NCI-H1436 (cell line): Measurements from ENCODE around the gene SERPINH1.

Source experiments
- DNase-seq: peaks from one replicate; lab custom pipeline; 2025; lab: John Stamatoyannopoulos, UW

The SERPINH1 gene

DNA sequence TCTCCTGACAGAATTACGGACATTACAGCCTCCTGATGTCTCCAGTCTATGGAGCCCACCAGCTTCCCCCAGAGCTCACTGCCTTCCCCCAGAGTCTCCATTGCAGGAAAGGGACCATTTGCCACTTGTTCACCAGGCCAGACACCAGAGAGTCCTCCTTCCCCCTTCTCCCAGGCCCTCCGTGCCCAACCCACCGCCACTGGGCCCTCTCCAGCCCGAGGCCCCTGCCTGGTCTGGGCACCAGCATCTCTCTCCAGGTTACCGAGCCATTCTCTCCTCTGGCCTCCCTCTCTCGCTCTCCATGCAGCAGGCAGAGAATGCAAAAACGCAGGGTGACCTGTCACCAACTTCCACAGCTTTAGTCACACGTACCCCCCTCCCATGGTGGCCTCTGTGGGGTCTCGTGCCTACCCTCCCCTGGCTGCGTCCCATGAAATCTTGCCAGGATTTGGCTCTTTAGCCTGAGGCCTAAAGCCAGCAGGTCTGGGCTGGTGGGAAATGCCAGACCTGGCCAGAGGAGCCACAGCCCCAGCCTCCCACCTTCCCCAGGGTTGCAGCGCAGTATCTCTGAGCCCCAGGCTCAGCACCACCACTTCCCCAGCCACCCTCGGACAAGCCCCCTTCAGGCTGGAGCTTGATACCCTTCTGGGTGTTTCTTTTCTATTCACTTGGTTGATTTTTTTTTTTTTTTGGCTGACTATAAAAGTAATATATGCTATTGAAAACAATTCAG, 6.8 kb upstream of the SERPINH1 start:
- no peak for DNase-seq

DNA sequence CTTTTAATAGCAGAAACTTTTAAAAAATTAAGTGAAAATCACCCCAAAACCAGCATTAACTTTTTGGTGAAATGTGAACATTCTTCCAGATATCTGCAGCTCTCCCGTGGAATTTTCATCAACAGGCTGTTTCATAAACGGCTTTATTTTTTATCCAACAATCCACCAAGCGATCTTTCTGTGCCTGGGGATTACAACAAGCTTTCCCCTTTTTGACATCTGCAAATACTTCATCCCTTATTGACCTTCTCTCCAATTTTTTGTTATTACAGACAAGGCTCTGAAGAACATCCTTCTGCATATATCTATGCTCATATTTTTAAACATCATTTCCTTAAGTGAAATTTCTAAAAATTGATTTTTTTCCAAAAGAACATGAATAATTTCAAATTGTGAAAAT, 5.8 kb upstream of the SERPINH1 start:
- no peak for DNase-seq

DNA sequence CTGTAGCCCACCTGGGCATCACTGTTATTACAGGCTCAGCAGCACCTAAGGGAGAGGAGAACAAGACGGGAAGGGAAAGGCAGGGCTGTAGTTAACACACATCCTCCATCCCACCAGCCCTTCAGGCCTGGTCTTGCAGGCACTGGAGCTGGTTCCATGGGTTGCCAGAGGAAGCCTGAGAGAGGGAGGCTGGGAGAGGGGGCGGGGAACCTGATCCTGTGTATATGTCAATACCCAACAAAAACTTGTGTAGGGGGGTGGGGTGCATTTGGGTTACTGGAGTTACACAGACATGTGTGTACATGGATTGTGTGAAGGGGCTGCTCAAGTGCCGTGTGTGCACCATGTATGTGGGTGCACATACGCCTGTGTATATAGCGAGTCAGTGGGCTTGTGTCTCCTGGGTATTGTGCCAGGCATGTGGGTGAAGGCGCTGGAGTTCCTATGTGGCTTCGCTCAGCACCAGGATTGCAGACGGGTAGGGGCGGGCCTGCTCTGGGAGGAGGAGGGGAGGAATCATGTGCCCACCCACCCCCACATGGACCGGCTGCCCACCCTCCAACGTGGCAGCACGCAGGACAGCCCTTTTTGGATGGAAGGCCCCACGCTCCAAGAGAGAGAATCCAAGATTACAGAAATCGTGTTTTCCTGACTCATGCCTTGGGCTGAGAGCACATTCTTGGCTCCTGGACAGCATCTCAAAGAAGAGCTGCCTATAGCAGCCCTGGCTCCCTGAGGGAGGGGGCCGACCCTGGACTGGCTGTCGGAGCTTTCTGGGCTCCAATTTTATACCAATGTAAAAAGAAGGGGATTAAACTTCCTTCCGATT, 4.2 kb upstream of the SERPINH1 start:
- DNase-seq: no peak

DNA sequence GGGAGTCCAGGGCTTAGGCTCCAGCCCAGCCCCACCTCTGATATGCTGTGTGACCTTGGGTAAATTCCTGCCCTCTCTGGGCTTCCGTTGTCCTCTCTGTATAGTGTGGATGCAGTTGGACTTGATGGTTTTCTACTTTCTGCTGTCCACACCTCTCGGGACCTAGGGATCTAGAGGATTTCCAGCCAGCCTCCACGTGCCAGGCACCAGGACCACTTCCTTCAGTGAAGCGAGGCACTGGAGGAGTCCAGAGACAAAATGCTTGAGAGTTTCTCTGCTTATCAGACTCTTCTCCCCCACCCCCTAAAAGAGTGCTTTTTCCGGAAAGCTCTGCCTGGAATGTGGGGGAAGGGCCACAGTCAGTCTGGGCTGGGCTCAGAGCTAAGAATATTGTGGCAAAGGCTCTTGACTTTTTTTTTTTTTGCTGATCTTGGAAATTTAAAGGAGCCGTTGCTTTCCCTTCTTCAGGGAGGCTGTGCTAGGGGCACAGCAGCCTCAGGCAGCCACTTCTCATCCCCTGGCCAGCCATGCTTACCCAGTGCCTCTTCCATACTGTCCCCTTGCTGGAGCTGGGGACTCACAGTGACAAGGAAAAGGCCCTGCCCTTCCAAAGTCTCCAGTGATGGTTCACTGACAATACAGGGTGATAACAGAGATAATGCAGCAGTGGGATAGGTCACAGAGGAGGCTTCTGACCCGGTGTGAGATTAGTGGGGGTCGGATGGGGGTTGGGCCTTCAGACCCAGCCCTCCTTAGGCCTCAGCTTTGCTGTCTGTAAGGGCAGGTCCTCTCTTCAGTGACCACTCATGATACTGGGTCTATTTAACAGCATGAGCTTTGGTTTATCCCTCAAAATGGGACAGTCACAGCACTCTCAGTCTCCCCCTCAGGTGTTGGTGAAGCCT, 2.9 kb upstream of the SERPINH1 start:
- DNase-seq: no peak

DNA sequence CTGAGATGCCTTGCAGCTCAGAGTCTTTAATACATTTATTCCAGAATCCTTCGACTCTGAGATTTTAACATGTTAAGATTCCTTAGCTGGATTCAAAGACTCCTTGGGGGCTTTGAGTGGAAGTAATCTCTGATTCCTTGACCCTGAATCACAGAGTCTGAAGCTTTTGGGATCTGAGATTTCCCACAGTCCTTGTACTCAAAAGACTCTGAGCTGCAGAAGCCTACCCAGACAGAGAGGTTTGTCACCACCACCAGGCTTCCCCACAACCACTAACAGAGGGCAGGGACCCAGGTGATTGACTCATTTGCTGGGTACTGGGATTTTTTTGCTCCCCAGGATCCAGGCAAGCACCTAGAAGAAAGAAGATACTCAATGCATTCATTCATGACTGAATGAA, 1.4 kb upstream of the SERPINH1 start:
- no peak for DNase-seq

DNA sequence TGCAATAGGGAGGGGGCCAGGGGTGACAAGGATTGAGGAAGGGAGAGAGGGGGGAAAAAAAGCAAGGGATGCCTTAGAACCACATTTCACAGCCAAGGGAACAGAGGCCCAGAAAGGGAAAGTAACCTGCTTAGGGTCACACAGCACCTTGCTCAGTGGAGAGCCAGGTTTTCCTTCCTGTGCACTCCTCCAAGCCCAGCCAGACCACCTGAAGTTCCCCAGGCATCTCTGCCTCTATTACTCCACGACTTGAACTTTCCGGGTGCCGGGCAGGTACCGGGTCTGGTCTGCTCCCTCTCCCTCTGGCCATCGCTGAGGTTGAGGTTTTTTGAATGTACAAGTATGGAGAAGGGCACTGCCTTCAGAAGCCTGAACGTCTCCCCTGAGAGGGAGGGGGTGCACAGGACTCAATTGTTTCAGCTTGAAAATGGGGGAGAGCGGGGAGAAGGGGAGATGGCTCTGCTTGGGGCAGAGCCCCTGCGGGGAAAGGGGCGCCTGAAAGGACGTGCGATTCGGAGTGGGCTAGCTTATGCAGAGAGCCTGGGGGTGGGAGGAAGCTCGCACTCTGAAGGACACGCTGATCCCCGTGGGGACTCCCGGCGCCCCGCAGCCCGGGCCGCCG, 516 bp upstream of the SERPINH1 start:
- DNase-seq: no peak

DNA sequence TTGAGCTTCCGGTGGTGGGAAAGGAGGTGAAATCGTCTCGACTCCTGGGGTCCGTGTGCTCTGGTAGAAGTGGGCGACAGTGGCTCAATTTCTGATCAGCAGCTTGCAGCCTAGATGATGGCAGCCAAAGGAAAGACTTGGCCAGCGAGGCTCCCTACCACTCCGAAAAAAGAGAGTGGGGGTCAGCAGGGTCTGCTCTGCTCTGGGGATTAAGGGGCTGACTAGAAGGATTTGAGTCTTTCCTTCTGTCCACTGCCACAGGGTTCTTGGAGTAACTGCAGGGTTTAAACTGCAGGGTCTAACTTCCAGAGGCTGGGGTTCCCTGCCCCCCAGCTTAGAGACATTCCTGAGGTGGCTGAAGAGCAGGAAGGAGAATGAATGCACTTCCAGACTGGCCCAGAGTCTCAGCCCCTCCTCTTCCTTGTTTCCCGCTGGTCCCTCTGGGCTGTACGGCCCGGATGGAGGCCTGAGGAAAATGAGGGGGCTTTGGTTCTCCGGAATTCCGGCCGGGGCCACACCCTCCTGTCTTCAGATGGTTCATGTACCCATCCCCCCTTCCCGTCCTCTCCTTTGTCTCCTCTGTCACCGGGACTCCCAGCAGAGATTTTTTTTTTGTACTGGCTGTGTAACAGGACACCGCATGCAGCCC, 907 bp downstream of the SERPINH1 start:
- no peak for DNase-seq

DNA sequence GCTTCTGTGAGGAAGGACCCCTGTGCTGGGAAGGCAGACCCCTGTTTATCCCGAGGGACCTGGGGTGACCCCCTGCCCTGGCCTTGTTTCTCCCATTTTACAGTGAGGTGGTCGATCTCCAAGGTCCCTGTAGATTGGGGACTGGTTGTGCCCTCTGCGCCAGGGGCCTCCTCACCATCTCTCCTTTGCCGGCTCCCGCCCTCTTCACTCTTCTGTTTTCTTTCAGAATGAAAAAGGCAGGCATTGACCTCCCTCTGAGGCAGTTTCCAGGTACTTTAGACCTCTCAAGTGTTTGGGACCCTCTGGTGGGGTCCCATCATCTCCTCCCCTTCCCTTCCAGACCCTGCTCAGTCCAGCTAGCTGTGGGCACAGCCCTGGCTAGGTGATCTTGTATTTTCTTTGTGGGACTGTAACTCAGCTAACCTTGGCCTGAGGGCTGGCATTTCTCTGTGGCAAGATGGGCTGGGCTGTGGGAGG, 1.5 kb downstream of the SERPINH1 start:
- no peak for DNase-seq

DNA sequence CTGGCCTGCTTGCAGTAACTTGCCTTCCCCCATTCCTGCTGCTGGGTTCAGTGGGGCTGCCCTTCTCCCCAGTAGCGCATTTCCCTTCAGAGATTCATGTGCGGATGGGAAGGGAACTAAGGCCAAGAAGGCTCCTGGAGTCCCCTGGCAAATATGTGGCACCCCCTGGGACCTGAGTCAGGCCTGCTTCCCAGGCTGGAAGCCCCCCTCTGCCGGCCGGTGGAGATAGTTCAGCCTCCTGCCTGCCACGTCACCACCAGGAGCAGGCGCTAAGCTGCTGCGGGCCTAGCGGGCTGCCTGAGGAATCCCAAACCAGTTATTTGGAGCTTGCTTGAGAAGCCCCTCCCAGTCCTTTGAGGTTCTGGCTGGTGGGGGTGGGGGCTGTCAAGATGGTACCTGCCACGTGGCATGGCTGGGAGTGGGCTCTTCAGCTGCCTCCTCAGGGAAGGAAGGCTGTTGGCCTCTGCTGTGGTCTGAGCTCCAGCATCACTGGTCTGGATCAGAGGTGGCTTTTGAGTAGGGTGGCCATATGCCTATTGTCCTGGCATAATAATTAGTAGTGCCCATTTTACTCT, 2.0 kb downstream of the SERPINH1 start:
- no peak for DNase-seq

DNA sequence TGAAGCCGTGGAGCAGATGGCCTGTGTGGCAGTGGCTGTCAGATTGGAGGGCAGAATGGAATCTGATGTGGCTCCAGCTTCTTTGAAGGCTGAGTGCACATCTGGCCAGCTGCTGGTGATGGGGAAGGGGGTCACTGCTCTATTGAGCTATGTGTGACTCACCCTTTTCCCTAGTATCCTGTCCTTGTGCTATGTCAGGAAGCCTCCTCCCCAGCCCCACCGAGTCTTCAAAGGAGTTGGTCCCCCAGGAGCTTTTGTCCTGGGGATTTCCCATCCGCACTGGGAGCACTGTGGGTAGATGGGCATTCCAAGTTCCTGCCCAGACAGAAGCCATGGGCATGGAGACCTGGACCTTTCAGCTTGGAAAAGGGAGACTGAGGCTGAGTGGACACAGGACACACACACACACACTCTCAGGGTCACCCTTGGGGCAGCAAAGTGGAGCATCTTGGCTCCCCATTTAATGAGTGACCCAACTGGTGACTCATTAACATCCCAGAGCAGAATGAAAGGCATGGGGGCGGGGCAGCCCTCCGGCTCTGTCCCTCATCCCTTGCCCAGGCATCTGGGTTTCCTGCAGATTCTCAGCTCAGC, 3.3 kb downstream of the SERPINH1 start:
- no peak for DNase-seq

DNA sequence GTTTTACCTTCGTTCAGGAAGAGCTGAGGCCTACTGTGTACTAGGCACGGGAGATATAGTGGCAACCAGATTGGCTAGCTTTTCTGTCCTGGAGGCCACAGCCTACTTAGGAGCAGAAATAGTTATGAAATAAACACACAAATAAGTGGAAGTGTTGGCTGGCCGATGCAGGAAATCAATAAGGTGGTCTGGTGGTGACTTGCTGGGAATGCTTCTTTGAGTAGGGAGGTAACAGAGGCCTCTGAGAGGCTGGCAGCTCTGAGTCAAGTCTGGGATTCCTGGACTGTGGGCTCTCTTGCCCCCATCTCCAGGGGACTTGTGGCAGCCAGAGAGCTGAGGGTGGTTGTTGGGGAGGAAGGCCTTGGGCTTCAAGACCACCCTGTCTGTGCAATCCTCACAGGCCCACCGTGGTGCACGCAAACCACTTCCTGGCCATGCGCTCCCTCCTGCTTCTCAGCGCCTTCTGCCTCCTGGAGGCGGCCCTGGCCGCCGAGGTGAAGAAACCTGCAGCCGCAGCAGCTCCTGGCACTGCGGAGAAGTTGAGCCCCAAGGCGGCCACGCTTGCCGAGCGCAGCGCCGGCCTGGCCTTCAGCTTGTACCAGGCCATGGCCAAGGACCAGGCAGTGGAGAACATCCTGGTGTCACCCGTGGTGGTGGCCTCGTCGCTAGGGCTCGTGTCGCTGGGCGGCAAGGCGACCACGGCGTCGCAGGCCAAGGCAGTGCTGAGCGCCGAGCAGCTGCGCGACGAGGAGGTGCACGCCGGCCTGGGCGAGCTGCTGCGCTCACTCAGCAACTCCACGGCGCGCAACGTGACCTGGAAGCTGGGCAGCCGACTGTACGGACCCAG, 4.1 kb downstream of the SERPINH1 start:
- DNase-seq: no peak

DNA sequence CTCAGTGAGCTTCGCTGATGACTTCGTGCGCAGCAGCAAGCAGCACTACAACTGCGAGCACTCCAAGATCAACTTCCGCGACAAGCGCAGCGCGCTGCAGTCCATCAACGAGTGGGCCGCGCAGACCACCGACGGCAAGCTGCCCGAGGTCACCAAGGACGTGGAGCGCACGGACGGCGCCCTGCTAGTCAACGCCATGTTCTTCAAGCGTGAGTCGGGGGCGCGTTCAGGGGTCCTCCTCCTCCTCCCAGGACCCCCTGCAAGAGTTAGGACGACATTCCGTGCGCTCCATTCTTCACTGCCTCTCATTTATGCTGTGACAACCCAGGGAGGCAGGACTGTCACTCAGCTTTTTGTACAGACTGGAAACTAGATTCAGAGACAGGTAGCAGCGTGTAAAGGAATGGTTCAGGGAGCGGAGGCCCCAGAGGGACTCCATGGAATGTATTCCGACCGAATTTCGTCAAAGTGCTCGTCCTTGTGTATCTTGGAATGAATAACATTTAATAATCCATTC, 4.8 kb downstream of the SERPINH1 start:
- no peak for DNase-seq

DNA sequence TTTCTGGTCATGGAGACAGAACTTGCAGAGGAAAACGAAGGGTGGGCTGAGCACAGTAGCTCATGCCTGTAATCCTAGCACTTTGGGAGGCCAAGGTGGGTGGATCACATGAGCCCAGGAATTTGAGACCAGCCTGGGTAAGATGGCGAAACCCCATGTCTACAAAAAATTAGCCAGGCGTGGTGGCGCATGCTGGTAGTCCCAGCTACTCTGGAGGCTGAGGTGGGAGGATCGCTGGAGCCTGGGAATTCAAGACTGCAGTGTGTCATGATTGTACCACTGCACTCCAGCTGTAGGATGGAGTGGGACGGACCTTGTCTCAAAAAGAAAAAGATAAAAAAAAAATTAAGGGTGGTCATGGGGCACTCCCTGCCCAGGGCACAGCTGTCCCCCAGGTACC, 5.9 kb downstream of the SERPINH1 start:
- no peak for DNase-seq

DNA sequence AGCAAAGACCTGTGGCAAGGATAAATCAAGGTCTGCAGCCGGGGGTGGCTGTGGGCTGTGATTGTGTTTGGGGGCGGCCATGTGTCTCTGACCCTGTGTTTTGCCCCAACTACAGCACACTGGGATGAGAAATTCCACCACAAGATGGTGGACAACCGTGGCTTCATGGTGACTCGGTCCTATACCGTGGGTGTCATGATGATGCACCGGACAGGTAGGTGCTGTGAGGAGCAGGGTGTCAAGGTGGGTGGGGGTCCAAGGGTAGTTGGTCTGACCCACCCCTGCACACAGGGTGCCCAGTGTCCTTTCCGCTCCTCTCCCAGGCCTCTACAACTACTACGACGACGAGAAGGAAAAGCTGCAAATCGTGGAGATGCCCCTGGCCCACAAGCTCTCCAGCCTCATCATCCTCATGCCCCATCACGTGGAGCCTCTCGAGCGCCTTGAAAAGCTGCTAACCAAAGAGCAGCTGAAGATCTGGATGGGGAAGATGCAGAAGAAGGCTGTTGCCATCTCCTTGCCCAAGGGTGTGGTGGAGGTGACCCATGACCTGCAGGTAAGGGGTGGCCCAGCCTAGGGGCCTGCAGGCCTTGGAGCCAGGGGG, 6.7 kb downstream of the SERPINH1 start:
- no peak for DNase-seq

DNA sequence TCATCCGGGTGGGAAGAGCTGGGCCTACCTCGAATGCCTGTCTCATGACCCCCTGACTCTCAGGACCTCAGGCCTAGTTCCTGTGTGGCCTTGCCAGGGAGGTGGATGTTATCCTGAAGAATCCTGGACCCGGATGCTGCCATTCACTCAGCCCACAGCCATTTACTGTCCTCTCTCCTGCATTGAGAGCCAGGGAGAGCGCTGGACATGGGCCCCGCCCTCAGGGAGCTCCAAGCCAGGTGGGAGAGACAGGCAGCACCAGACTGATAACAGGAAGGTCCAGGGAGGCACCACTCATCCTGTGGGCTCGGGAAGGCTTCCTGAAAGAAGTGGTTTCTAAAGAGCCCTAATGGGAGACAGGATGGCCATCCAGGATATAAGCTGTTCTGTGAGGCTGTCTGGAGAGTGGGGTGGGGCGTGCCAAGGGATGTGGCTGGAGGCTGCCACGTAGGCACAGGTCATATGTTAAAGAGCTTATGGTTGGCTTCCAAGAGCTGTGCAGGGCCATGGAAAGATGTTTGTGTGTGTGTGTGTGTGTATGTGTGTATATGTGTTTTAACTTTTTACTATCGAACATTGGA, 8.6 kb downstream of the SERPINH1 start:
- DNase-seq: no peak

DNA sequence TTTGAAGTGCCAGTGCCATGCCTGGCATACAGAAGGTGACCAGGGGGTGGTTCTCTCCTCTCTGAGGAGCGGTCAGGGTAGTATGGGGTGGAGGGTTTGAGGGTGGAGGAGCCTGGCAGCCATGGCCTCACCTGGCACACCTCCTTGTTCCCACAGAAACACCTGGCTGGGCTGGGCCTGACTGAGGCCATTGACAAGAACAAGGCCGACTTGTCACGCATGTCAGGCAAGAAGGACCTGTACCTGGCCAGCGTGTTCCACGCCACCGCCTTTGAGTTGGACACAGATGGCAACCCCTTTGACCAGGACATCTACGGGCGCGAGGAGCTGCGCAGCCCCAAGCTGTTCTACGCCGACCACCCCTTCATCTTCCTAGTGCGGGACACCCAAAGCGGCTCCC, 9.6 kb downstream of the SERPINH1 start:
- DNase-seq: no peak

DNA sequence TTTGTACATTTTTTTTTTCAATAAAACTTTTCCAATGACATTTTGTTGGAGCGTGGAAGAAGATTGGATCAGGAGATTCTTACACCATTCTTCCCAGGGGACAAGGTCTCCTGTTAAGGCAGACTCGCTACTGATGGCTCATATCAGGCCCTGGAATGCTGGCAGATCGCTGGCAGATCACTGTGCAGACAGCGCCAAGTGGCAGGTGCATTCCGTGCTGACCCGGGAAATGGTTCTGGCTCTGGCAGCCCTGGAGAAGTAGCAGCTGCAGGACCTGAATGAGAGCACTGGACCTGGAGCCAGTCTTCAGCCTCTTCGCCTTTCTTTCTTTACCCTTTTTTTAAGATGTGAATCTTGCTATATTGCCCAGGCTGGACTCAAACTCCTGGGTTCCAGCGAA, 10.7 kb downstream of the SERPINH1 start:
- no peak for DNase-seq

DNA sequence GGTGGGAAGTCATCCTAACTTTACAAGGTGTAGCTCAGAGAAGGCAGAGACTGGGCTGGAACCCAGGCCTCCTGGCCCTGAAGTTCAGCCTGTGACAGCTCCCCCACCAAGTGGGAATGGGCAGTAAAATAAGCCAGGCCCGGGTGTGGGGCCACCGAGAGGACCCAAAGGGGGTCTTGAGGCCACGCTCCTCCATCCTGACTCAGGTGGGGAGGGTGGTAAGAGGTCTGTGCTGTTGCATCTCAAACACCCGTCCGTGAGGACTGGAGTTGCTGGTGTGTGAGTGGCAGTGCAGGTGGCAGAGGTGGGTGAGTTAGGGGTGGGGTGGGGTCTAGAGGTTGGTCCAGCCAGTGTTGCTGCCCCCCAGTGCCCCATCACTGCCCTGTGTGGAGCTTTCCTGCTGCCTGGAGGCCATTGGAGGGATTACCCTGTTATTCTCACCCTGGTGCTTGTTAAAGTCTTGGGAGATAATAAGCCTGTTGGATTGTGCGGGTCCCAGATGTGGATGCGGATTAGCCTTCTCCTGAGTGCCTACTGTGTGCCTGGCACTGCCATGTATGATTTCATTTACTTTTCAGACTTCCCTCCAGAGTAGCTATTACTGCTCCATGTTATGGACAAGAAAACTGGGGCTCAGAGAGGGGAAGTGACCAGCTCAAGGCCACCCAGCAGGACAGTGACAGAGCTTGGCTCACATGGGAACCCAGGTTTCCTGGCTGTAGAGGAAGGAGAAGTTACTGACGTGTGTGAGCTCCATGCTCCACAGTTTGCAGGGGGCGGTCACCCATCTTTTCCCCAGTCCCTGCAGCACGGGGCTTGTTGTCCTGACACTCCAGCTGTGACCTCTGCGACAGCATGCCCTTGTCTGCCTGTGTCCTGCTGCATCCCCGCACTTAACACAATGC, 12.9 kb downstream of the SERPINH1 start:
- DNase-seq: no peak
